GM12878 (cell line): ENCODE data around the gene SLC39A11.

Experiments used
- ATF7 ChIP-seq: fragments of 450-650 bp; IDR thresholded peaks from 2 replicates; pipeline ENCODE4 v1.6.1; 2016; ENCODE audit warnings: low read depth, mild to moderate bottlenecking
- CREB1 ChIP-seq: IDR thresholded peaks from 2 replicates; pipeline ENCODE4 v1.6.1; 2012; ENCODE audit warnings: low read depth, mild to moderate bottlenecking, inconsistent platforms
- EZH2 ChIP-seq: IDR thresholded peaks from 2 replicates; pipeline ENCODE4 v1.6.1; 2012; ENCODE audit warnings: low read depth, mild to moderate bottlenecking, control low read depth, inconsistent platforms, low read length, borderline replicate concordance; ENCODE audit not compliant: control insufficient read depth
- FOS ChIP-seq: IDR thresholded peaks from 3 replicates; pipeline ENCODE4 v1.6.1; 2011; ENCODE audit warnings: borderline replicate concordance; ENCODE audit not compliant: insufficient read length; ENCODE audit errors: extremely low read depth
- GATAD2B ChIP-seq: fragments of 450-650 bp; conservative IDR thresholded peaks from 2 replicates; pipeline ENCODE4 v1.6.1; 2017; ENCODE audit warnings: low read depth, mild to moderate bottlenecking, moderate library complexity
- RAD21 ChIP-seq: IDR thresholded peaks from 2 replicates; pipeline ENCODE4 v1.6.1; 2011; ENCODE audit warnings: mild to moderate bottlenecking, low read depth, low read length, moderate library complexity; ENCODE audit not compliant: insufficient read depth
- RBBP5 ChIP-seq: fragments of 200-600 bp; sonication (generic); conservative IDR thresholded peaks from 2 replicates; pipeline ENCODE4 v1.6.1; 2016
- TARDBP ChIP-seq: IDR thresholded peaks from 2 replicates; pipeline ENCODE4 v1.6.1; 2016; ENCODE audit warnings: borderline replicate concordance
- TF ChIP-seq, protein P1 (sequence below): IDR thresholded peaks from 2 replicates; pipeline ENCODE4 v1.6.1; 2011; ENCODE audit warnings: low read depth, mild to moderate bottlenecking, low read length, moderate library complexity, borderline replicate concordance; ENCODE audit errors: extremely low read depth

DNA sequence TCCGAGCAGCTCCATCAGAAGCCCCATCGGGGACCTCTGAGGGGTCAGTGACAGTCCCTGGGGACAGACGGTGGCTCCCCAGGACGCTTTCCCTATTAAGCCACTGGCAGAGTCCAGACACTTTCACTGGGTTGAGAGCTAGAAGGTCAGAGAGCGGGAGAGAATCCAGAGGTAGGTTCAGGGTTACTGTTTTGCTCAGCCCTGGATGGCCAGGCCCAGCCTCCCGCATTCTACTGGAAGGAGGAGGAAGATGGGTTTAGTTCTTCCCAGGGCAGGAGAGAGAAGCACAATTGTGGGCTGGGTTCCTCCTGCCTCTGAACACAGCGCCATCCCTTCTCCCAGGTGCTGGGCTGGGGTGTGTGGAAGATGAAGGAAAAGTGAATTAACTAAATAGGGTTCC, 452.8 kb downstream of the SLC39A11 start:
- TF ChIP-seq ATF7, result no peak
- TF ChIP-seq, protein P1, sequence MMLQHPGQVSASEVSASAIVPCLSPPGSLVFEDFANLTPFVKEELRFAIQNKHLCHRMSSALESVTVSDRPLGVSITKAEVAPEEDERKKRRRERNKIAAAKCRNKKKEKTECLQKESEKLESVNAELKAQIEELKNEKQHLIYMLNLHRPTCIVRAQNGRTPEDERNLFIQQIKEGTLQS, result no peak
- TF ChIP-seq CREB1, result no peak
- no peak for TF ChIP-seq FOS
- no peak for TF ChIP-seq TARDBP
- no peak for TF ChIP-seq RBBP5
- TF ChIP-seq GATAD2B, result no peak
- no peak for TF ChIP-seq RAD21
- no peak for TF ChIP-seq EZH2
